GM12864 (cell line): ENCODE measurements around the gene ITPR1.
"Not testable (repeated sequence)": the region's sequence is repeated elsewhere in the genome, so short reads cannot be mapped to it uniquely, and the experiment has no call there.

Experiments used
- DNase-seq: peaks from one replicate; pipeline ENCODE4 v3.0.0-alpha.2; 2011; ENCODE audit warnings: low read depth
- H3K4me3 ChIP-seq: 2 replicates; pipeline ENCODE4 v1.5.1; 2011; ENCODE audit warnings: mild to moderate bottlenecking, low read depth, low read length, control low read depth
- TF ChIP-seq, protein P1 (sequence below): IDR thresholded peaks from 2 replicates; pipeline ENCODE4 v1.5.1; 2011; ENCODE audit warnings: low read depth, mild to moderate bottlenecking, moderate library complexity, low read length, control low read depth, inconsistent platforms; ENCODE audit errors: missing control alignments

The ITPR1 gene

GRCh38 chr3:4493014-4493940 lies at the start of gene ITPR1:
ITPR1 (plus strand) TSS chr3:4493348; CDS start chr3:4516492, 23,144 bp downstream.
- peak within 1 kb of the TSS; percentile 76 for H3K4me3 ChIP-seq
- peak; percentile 98 for DNase-seq
- TF ChIP-seq, protein P1, sequence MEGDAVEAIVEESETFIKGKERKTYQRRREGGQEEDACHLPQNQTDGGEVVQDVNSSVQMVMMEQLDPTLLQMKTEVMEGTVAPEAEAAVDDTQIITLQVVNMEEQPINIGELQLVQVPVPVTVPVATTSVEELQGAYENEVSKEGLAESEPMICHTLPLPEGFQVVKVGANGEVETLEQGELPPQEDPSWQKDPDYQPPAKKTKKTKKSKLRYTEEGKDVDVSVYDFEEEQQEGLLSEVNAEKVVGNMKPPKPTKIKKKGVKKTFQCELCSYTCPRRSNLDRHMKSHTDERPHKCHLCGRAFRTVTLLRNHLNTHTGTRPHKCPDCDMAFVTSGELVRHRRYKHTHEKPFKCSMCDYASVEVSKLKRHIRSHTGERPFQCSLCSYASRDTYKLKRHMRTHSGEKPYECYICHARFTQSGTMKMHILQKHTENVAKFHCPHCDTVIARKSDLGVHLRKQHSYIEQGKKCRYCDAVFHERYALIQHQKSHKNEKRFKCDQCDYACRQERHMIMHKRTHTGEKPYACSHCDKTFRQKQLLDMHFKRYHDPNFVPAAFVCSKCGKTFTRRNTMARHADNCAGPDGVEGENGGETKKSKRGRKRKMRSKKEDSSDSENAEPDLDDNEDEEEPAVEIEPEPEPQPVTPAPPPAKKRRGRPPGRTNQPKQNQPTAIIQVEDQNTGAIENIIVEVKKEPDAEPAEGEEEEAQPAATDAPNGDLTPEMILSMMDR: no peak

DNA sequence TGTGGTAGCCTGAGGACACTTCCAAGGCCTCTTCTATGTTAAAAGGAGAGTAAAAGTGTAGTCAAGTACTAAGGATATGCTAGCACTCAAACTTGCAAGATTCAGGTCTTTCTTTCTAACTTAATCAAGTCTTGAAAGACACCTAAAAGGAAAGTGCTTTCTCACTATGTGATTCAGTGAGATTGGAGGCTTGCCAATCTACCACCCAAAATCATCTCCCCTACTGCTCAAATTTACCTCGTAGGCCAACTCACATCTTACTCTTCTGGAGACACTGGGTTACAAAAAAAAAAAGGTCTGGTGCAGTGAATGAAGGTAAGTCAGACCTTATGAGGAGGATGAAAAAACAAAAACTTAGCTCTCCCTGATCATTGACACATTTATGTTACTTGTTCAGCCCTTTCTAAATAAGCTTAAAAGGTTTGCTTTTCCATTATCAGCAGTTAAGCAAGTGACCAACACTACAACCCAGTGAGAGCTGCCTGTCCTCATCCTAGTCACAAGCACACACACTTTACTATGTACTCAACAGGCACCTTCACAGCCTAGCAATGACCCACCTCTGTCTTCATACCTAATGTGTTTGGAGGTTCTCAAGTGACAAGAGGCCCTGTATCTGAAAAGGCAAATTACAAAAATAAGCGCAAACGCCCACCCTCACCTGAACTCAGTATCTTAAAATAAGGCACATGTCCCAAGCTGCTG lies 45.7 kb upstream of the ITPR1 start:
- TF ChIP-seq, protein P1: no peak
- no peak for DNase-seq
- no peak overlapping the region for H3K4me3 ChIP-seq

DNA sequence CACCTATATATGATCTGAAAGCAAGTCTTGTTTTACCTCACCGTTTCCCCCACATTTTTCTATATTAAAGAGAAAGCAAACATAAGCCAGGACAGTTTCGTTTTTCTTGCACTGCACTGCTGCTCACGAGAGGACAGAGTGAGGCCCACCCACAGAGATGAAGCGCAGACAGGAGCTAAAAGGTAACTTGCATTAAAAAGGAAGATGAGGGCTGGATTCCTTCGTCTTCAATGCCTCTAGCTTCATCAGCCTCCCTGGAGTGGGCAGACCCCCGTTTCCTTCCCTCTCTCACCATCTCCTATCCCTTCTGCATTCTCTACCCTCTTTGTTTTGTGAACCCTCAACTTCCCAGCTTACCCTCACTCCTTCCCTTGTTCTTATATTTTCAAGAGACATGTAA lies 45.0 kb upstream of the ITPR1 start:
- H3K4me3 ChIP-seq: no peak overlapping the region
- TF ChIP-seq, protein P1: no peak
- DNase-seq: no peak

- no peak for DNase-seq
- TF ChIP-seq, protein P1: no peak
- H3K4me3 ChIP-seq: no peak overlapping the region
Observed at GRCh38 chr3:4449043-4449805, 43.9 kb upstream of the ITPR1 start.

DNA sequence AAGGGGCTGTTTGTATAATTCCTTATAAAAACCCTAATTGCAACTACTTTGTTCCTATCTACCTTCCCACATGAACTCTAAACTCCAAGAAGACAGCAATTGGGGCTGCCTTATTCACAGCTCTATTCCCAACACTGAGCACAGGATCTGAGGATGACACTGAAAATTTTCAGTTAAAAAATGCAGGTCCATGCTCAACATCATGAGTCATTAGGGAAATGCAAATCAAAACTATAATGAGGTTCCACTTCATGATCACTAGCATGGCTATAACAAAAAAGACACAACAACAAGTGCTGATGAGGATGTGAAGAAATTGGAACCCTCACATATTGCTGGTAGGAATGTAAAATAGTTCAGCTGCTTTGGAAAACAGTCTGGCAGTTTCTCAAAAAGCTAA lies 39.0 kb upstream of the ITPR1 start:
- TF ChIP-seq, protein P1: no peak
- no peak overlapping the region for H3K4me3 ChIP-seq
- no peak for DNase-seq

DNA sequence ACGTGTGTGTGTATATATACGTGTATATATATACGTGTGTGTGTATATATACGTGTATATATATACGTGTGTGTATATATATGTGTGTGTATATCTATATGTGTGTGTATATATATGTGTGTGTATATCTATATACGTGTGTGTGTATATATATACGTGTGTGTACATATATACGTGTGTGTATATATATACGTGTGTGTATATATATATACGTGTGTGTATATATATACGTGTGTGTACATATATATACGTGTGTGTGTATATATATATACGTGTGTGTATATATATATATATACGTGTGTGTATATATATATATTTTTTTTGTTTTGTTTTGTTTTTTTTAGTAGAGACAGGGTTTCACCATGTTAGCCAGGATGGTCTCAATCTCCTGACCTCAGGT lies 36.4 kb upstream of the ITPR1 start:
- H3K4me3 ChIP-seq, DNase-seq: not testable (repeated sequence)

- TF ChIP-seq, protein P1: no peak
- H3K4me3 ChIP-seq: no peak overlapping the region
- no peak for DNase-seq
Observed at GRCh38 chr3:4458961-4459360, 34.2 kb upstream of the ITPR1 start.
